ENCODE measurements around the gene APOE. TPM values are rescaled to one million over a fixed set of nuclear protein-coding genes. Genes with fewer than 3 reads are reported as not detected.

Gene APOE
- total and polyA plus RNA-seq, 2 of the 13 experiments (the other 11 are each of a cell fraction or from before 2014, with no cell fraction given) = 1,328 to 1,470 TPM

GRCh38 chr19:44955505-44956439 lies 50.2 kb downstream of the APOE start (continued):
- no peak for TF ChIP-seq TEF (CRISPR knock-in tag; IDR thresholded peaks at IDR 0.05)
- TF ChIP-seq PAWR (CRISPR knock-in tag; IDR thresholded peaks at IDR 0.05; ENCODE audit: borderline replicate concordance) = no peak
- TF ChIP-seq ZNF580 (CRISPR knock-in tag; IDR thresholded peaks at IDR 0.05; ENCODE audit: borderline replicate concordance, low read depth) = no peak
- TF ChIP-seq NFATC3 (CRISPR knock-in tag; IDR thresholded peaks at IDR 0.05) = no peak
- TF ChIP-seq ZNF556 (CRISPR knock-in tag; IDR thresholded peaks at IDR 0.05; ENCODE audit: borderline replicate concordance) = no peak
- TF ChIP-seq THAP11 (CRISPR knock-in tag; IDR thresholded peaks at IDR 0.05) = no peak
- TF ChIP-seq PAF1 (CRISPR knock-in tag; IDR thresholded peaks at IDR 0.05) = no peak
- no peak for TF ChIP-seq ZNF343 (CRISPR knock-in tag; IDR thresholded peaks at IDR 0.05)
- no peak for TF ChIP-seq HNF1A (IDR thresholded peaks at IDR 0.05; ENCODE audit: low read depth)
- TF ChIP-seq HNF1A (CRISPR knock-in tag; IDR thresholded peaks at IDR 0.05; ENCODE audit: borderline replicate concordance) = no peak
- peak; percentile 90 for TF ChIP-seq AGO2 (optimal IDR thresholded peaks at IDR 0.05; ENCODE audit: low read depth, low read length)
- TF ChIP-seq ZBTB42 (CRISPR knock-in tag; IDR thresholded peaks at IDR 0.05) = no peak
- no peak for TF ChIP-seq FOXP4 (CRISPR knock-in tag; IDR thresholded peaks at IDR 0.05)
- no peak for TF ChIP-seq MBNL3 (CRISPR knock-in tag; conservative IDR thresholded peaks at IDR 0.05)
- TF ChIP-seq MIER3 (CRISPR knock-in tag; IDR thresholded peaks at IDR 0.05; ENCODE audit: borderline replicate concordance) = no peak; the same call in 1 of the 2 replicates
- TF ChIP-seq HHEX (CRISPR knock-in tag; IDR thresholded peaks at IDR 0.05) = no peak
- no peak; the same call in 1 of the 2 replicates for TF ChIP-seq ZC3H13 (CRISPR knock-in tag; IDR thresholded peaks at IDR 0.05)
- TF ChIP-seq BHLHE40 (IDR thresholded peaks at IDR 0.05; ENCODE audit: low read length) = no peak
- peak; percentile 32; the same call in 1 of the 2 replicates for TF ChIP-seq ZMYM3 (CRISPR knock-in tag; IDR thresholded peaks at IDR 0.05)
- no peak; the same call in 1 of the 2 replicates for TF ChIP-seq ZNF749 (CRISPR knock-in tag; IDR thresholded peaks at IDR 0.05; ENCODE audit: borderline replicate concordance)
- TF ChIP-seq ZNF121 (CRISPR knock-in tag; IDR thresholded peaks at IDR 0.05) = no peak
- no peak for TF ChIP-seq ELK4 (CRISPR knock-in tag; IDR thresholded peaks at IDR 0.05; ENCODE audit: borderline replicate concordance)

Measured in HepG2 (cell line).